Endodermal cell (in vitro differentiated cells): ENCODE results near the gene BRSK2. TPM values are rescaled to one million over a fixed set of nuclear protein-coding genes. Genes with fewer than 3 reads are reported as not detected.

Source experiments
- DNase-seq: peaks from one replicate; pipeline ENCODE4 v3.0.0-alpha.2; 2017
- H3K27ac ChIP-seq: 2 replicates; pipeline ENCODE4 v1.5.1; 2013; ENCODE audit warnings: mild to moderate bottlenecking, low read depth, low read length, moderate library complexity
- H3K27me3 ChIP-seq: 2 replicates; pipeline ENCODE4 v1.6.1; 2013; ENCODE audit warnings: mild to moderate bottlenecking, low read length, moderate library complexity; ENCODE audit not compliant: insufficient read depth, control insufficient read depth, poor library complexity, severe bottlenecking
- H3K36me3 ChIP-seq: 2 replicates; pipeline ENCODE4 v1.7.0; 2013; ENCODE audit warnings: mild to moderate bottlenecking, low read length, moderate library complexity; ENCODE audit not compliant: control insufficient read depth, insufficient read depth
- H3K4me1 ChIP-seq: one replicate; pipeline ENCODE4 v1.7.0; 2013; ENCODE audit warnings: low read length; ENCODE audit not compliant: control insufficient read depth, insufficient read depth
- H3K4me3 ChIP-seq: 2 replicates; pipeline ENCODE4 v1.5.1; 2013; ENCODE audit warnings: mild to moderate bottlenecking, low read length, moderate library complexity
- H3K9ac ChIP-seq: 2 replicates; pipeline ENCODE4 v1.6.1; 2013; ENCODE audit warnings: mild to moderate bottlenecking, low read length, moderate library complexity; ENCODE audit not compliant: poor library complexity, severe bottlenecking; ENCODE audit errors: extremely low read depth
- H3K9me3 ChIP-seq: 2 replicates; pipeline ENCODE4 v1.6.1; 2013; ENCODE audit warnings: mild to moderate bottlenecking, low read length, moderate library complexity; ENCODE audit not compliant: control insufficient read depth
- H3K27ac Mint-ChIP-seq: 2 replicates; pipeline ENCODE4 v1.8.0; 2020; ENCODE audit warnings: mixed read lengths
- H3K27me3 Mint-ChIP-seq: 2 replicates; pipeline ENCODE4 v1.8.0; 2021; ENCODE audit warnings: mild to moderate bottlenecking, mixed read lengths; ENCODE audit not compliant: insufficient read depth
- H3K36me3 Mint-ChIP-seq: 2 replicates; pipeline ENCODE4 v1.8.0; 2020; ENCODE audit warnings: low read depth, mixed read lengths
- H3K4me1 Mint-ChIP-seq: 2 replicates; pipeline ENCODE4 v1.8.0; 2020; ENCODE audit warnings: mixed read lengths
- H3K4me3 Mint-ChIP-seq: 2 replicates; pipeline ENCODE4 v1.8.0; 2020; ENCODE audit warnings: mild to moderate bottlenecking, moderate library complexity, mixed read lengths
- H3K9me3 Mint-ChIP-seq: 2 replicates; pipeline ENCODE4 v1.8.0; 2020; ENCODE audit warnings: mild to moderate bottlenecking, mixed read lengths
- CTCF ChIP-seq: fragments of 200-600 bp; sonication (generic); conservative IDR thresholded peaks from 2 replicates; pipeline ENCODE4 v1.5.0; 2021; ENCODE audit warnings: antibody characterized with exemption, mild to moderate bottlenecking
- WGBS, 2 experiments: methylation state at CpG; one replicate each; pipeline versions ENCODE4 v1.1.5 to v1.1.7; 2013; ENCODE audit warnings: missing lambda C conversion rate in 2 of 2, mixed read lengths in 1 of 2; ENCODE audit not compliant: insufficient coverage in 1 of 2, insufficient read length in 1 of 2; 5-methylcytosine and 5-hydroxymethylcytosine counted together
- total RNA-seq, 2 donors: library from RNA; stranded (reverse); fragmentation: NEBNext Ultra II Directional in 1 of 2; extraction: Animal tissue kit (Norgen Biotek cat#: 25700) in 1 of 2; gene quantifications; 2 replicates in 1 of 2; 3 replicates in 1 of 2; pipeline ENCODE4 v1.2.1, GENCODE V29; 2021

BRSK2 gene
- total RNA-seq, 2 donors from 2014 or later, result 9.4 to 10.3 TPM

GRCh38 chr11:1485504-1485885, 95.8 kb downstream of the BRSK2 start:
- DNase-seq, result no peak
- H3K4me3 Mint-ChIP-seq, result no peak overlapping the region
- no peaks in the 10 kb centered on the region for H3K4me1 ChIP-seq
- H3K4me1 Mint-ChIP-seq, result no peaks in the 10 kb centered on the region
- no peaks in the 10 kb centered on the region for H3K9me3 ChIP-seq
- H3K27me3 Mint-ChIP-seq, result no peaks in the 10 kb centered on the region
- WGBS, 2 experiments, result 94 to 100% methylated on average over 6 to 17 of the region's 17 CpGs
- H3K27ac ChIP-seq, result no peak overlapping the region
- no peaks in the 10 kb centered on the region for H3K36me3 ChIP-seq
- no peaks in the 10 kb centered on the region for H3K27me3 ChIP-seq
- no peak overlapping the region for H3K9ac ChIP-seq
- H3K4me3 ChIP-seq, result no peak overlapping the region
- no peaks in the 10 kb centered on the region for H3K36me3 Mint-ChIP-seq
- no peaks in the 10 kb centered on the region for H3K9me3 Mint-ChIP-seq
- TF ChIP-seq CTCF, result no peak
- H3K27ac Mint-ChIP-seq, result no peak overlapping the region

- peak; percentile 8 for TF ChIP-seq CTCF
- no peaks in the 10 kb centered on the region for H3K27me3 ChIP-seq
- no peak within 1 kb of the TSS for H3K27ac ChIP-seq
- Mint-ChIP-seq H3K4me1 (no peaks in the 10 kb centered on the region), H3K4me3 (no peak within 1 kb of the TSS), H3K36me3 (no peaks in the 10 kb centered on the region), H3K27ac (peak within 1 kb of the TSS; percentile 44), H3K27me3 (no peaks in the 10 kb centered on the region), H3K9me3 (no peaks in the 10 kb centered on the region)
- no peaks in the 10 kb centered on the region for H3K9me3 ChIP-seq
- DNase-seq, result no peak
- WGBS, 2 experiments, result 86 to 88% methylated on average over 17 to 31 of the region's 31 CpGs
- H3K4me3 ChIP-seq, result no peak within 1 kb of the TSS
- no peak within 1 kb of the TSS for H3K9ac ChIP-seq
- H3K4me1 ChIP-seq, result no peaks in the 10 kb centered on the region
- no peaks in the 10 kb centered on the region for H3K36me3 ChIP-seq
Measured at GRCh38 chr11:1486054-1486825, 96.5 kb downstream of the BRSK2 start, which contains the start of gene MOB2. TSS of gene MOB2 (minus strand) at chr11:1486779. CDS start at chr11:1486556, 223 bp downstream.

DNA sequence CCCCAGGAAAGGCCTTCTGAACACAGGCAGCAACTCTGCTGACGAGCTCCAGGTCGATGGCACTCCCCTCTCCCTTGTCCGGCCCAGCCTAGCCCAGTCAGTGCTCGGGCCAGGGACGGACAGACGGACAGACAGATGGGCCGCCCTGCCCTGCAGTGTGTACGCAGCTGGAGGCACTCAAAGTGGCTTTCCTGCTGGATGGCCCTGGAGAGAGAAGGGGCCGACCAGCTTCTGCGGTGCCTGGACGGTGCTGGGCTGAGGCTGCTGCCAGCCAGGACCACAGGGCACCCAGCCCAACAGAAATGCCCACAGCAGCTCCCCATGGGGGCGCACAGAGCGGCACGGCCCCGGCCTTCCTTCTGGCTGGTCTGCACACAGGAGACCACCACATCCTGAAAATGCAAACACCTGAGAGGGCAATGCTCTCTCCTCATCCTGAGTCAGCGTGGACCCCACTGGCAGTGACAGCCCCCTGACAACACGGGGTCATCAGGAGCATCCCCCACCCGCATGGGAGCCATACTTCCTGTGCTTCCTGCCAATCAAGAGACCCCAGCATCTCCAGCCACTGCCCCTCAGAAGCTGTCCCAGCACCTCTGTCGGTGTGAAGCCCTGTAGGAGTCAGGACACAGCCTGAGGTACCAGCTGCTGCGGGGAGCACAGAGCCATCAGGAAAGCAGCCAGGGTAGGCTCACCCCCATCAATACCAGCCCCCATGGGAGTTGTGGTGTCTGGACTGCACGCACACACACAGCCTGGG, 97.5 kb downstream of the BRSK2 start:
- Histone ChIP-seq H3K4me1 (no peaks in the 10 kb centered on the region), H3K9me3 (no peaks in the 10 kb centered on the region), H3K4me3 (no peak overlapping the region), H3K27ac (no peak overlapping the region), H3K27me3 (no peaks in the 10 kb centered on the region), H3K36me3 (no peaks in the 10 kb centered on the region), H3K9ac (no peak overlapping the region)
- Mint-ChIP-seq H3K36me3 (no peaks in the 10 kb centered on the region), H3K4me3 (no peak overlapping the region), H3K27ac (peak overlapping the region; percentile 44), H3K27me3 (no peaks in the 10 kb centered on the region), H3K4me1 (no peaks in the 10 kb centered on the region), H3K9me3 (no peaks in the 10 kb centered on the region)
- WGBS, 2 experiments, result 88 to 93% methylated on average over 10 to 21 of the region's 21 CpGs
- TF ChIP-seq CTCF, result no peak
- no peak for DNase-seq
